HepG2 (cell line): ENCODE measurements around the gene ZRANB2. TPM values are rescaled to one million over a fixed set of nuclear protein-coding genes. Genes with fewer than 3 reads are reported as not detected.

Experiments
- ATAC-seq: fragments of 200-7000 bp; cut with Tn5 transposase; 3 replicates; pipeline ENCODE4 v1.9.1; 2020; ENCODE audit warnings: mild to moderate bottlenecking, moderate library complexity
- BruUV-seq: library from RNA; stranded (reverse); fragments of 400-500 nt; replicated peaks from 2 replicates; lab custom pipeline; 2021; lab: Mats Ljungman, UMichigan
- CTCF ChIA-PET: fragments of 300-600 bp; formaldehyde crosslinking; extraction: SDS; loops from one replicate; lab custom pipeline; 2021; ENCODE audit warnings: low total read pairs, inconsistent platforms, low intra/inter-chr PET ratio; lab: Yijun Ruan, JAX
- POLR2A ChIA-PET: fragments of 350-600 bp; sonication (Branson Sonifier 250); formaldehyde crosslinking; loops from one replicate; lab custom pipeline; 2020; ENCODE audit warnings: antibody characterized with exemption, inconsistent platforms; lab: Yijun Ruan, JAX
- DNase-seq: peaks from one replicate; pipeline ENCODE4 v3.0.0-alpha.2; 2015; ENCODE audit warnings: low spot score
- FAIRE-seq: peaks from 3 replicates; lab custom pipeline; 2011; peaks lifted over from hg19 to GRCh38; lab: Jason Lieb, UNC
- H2AFZ ChIP-seq: one replicate; pipeline ENCODE4 v1.6.1; 2011; ENCODE audit warnings: low read length, inconsistent platforms
- H3K27ac ChIP-seq: fragments of 300-600 bp; 3 replicates; pipeline ENCODE4 v1.8.0; 2011; ENCODE audit warnings: mixed run types, mild to moderate bottlenecking, mixed read lengths, low read length, inconsistent platforms; ENCODE audit not compliant: insufficient read depth; ENCODE audit errors: extremely low read length
- H3K27me3 ChIP-seq, 2 experiments: fragments of 200-600 bp in 1 of 2; 2 replicates in 1 of 2; 3 replicates in 1 of 2; pipeline versions ENCODE4 v1.6.0 to v1.8.0; 2011; ENCODE audit warnings: low read length in 2 of 2, mild to moderate bottlenecking in 2 of 2, moderate library complexity in 2 of 2, inconsistent platforms in 1 of 2; ENCODE audit not compliant: insufficient read depth in 2 of 2, control insufficient read depth in 1 of 2
- H3K36me3 ChIP-seq, 2 experiments: fragments of 200-600 bp in 1 of 2; replicated peaks in 1 of 2; 2 replicates in 1 of 2; 3 replicates in 1 of 2; pipeline versions ENCODE4 v1.5.1 to v1.8.0; 2011; ENCODE audit warnings: low read length in 2 of 2, inconsistent platforms in 1 of 2; ENCODE audit not compliant: insufficient read depth in 2 of 2, control insufficient read depth in 1 of 2
- H3K4me1 ChIP-seq: 2 replicates; pipeline ENCODE4 v1.5.1; 2012; ENCODE audit warnings: low read length, inconsistent platforms; ENCODE audit not compliant: insufficient read depth
- H3K4me2 ChIP-seq: 2 replicates; pipeline ENCODE4 v1.6.0; 2011; ENCODE audit warnings: low read depth, low read length, inconsistent platforms
- H3K4me3 ChIP-seq, 3 experiments: fragments of 200-600 bp in 1 of 3; sonication (generic), shearing (Covaris generic) in 1 of 3; replicated peaks in 1 of 3; 2 replicates each; pipeline ENCODE4 v1.5.1; 2011 to 2016; ENCODE audit warnings: low read length in 3 of 3, inconsistent platforms in 2 of 3, low read depth in 2 of 3, mild to moderate bottlenecking in 2 of 3, control low read depth in 1 of 3, mixed read lengths in 1 of 3; ENCODE audit not compliant: insufficient read depth in 1 of 3
- H3K79me2 ChIP-seq: one replicate; pipeline ENCODE4 v1.6.1; 2011; ENCODE audit warnings: low read length, inconsistent platforms; ENCODE audit not compliant: insufficient read depth
- H3K9ac ChIP-seq: 2 replicates; pipeline ENCODE4 v1.6.0; 2011; ENCODE audit warnings: mild to moderate bottlenecking, low read depth, low read length, inconsistent platforms; ENCODE audit not compliant: insufficient read depth
- H3K9me3 ChIP-seq: 2 replicates; pipeline ENCODE4 v1.5.1; 2012; ENCODE audit warnings: mild to moderate bottlenecking, low read length
- H4K20me1 ChIP-seq: 2 replicates; pipeline ENCODE4 v1.6.0; 2011; ENCODE audit warnings: inconsistent platforms, mild to moderate bottlenecking, low read length, moderate library complexity; ENCODE audit not compliant: insufficient read depth
- DMTF1 ChIP-seq: sonication (generic); formaldehyde crosslinking; IDR thresholded peaks from 2 replicates; pipeline ENCODE4 v1.4.0; 2020; ENCODE audit warnings: mild to moderate bottlenecking, missing genetic modification reagents
- HNRNPH1 ChIP-seq: fragments of 200-400 bp; formaldehyde crosslinking; optimal IDR thresholded peaks from 2 replicates; pipeline ENCODE3; 2017; ENCODE audit warnings: mild to moderate bottlenecking, low read depth, low read length
- SP5 ChIP-seq: IDR thresholded peaks from 2 replicates; pipeline ENCODE4 v1.6.1; 2016; ENCODE audit warnings: low read depth, borderline replicate concordance
- ZNF205 ChIP-seq: IDR thresholded peaks from 2 replicates; pipeline ENCODE4 v1.6.1; 2018; ENCODE audit warnings: missing biosample characterization, missing genetic modification reagents
- ZNF296 ChIP-seq: sonication (generic); formaldehyde crosslinking; conservative IDR thresholded peaks from 2 replicates; pipeline ENCODE4 v1.5.0; 2020; ENCODE audit warnings: mild to moderate bottlenecking, missing genetic modification reagents
- ZNF441 ChIP-seq: sonication (generic); formaldehyde crosslinking; IDR thresholded peaks from 2 replicates; pipeline ENCODE4 v1.7.0; 2021; ENCODE audit warnings: missing genetic modification reagents, borderline replicate concordance
- WGBS: methylation state at CpG from one replicate; pipeline ENCODE4 v1.1.6; 2017; ENCODE audit warnings: low lambda C conversion rate; 5-methylcytosine and 5-hydroxymethylcytosine counted together
- in situ Hi-C: cut with HindIII; loops from 2 replicates; pipeline ENCODE4 v1.10.0; 2017; ENCODE audit warnings: low pct_unique_long_range_greater_than_20kb; ENCODE audit not compliant: extremely low pct_ligation_motif_present
- intact Hi-C: fragments of 100-400 bp; cut with micrococcal nuclease; formaldehyde crosslinking; loops from one replicate; pipeline ENCODE4 v1.10.0; 2022; ENCODE audit not compliant: unreplicated experiment
- polyA plus RNA-seq, 8 experiments: library from polyadenylated mRNA; depleted of rRNA in 3 of 8; stranded (reverse) in 7 of 8; unstranded in 1 of 8; fragments of >200 nt; fragmentation: Illumina TruSeq in 4 of 8; extraction: Trizol in 4 of 8; gene quantifications; 2 replicates each; pipeline versions ENCODE4 v1.2.1 to v1.2.3, GENCODE V29; 2011 to 2016; ENCODE audit warnings: low read depth in 4 of 8, missing spikeins in 1 of 8, mixed read lengths in 1 of 8; ENCODE audit not compliant: insufficient read depth in 1 of 8
- total RNA-seq, 5 experiments: library from RNA; depleted of rRNA; stranded (reverse); fragments of >200 nt; fragmentation: Illumina TruSeq; extraction: Trizol; gene quantifications; 2 replicates each; pipeline ENCODE4 v1.2.3, GENCODE V29; 2016; ENCODE audit warnings: low read depth in 1 of 5

The ZRANB2 gene
- total and polyA plus RNA-seq, 2 of the 13 experiments (the other 11 are each of a cell fraction or from before 2014, with no cell fraction given), result 43.0 to 45.4 TPM

- ATAC-seq (no peak), FAIRE-seq (no peak), DNase-seq (no peak)
- no peak overlapping the region for H3K4me3 ChIP-seq
- no peaks in the 10 kb centered on the region for H3K79me2 ChIP-seq
- no peak overlapping the region for H3K4me2 ChIP-seq
- H4K20me1 ChIP-seq, result no peaks in the 10 kb centered on the region
- intact Hi-C loops (no loop called here), in situ Hi-C loops (no loop called here)
- H2AFZ ChIP-seq, result no peak overlapping the region
- H3K36me3 ChIP-seq, result no peaks in the 10 kb centered on the region
- H3K27ac ChIP-seq, result no peak overlapping the region
- WGBS, result 2% methylated on average over 1 of the region's 1 CpG
- TF ChIP-seq ZNF441 (no peak), ZNF205 (CRISPR knock-in tag) (no peak), SP5 (CRISPR knock-in tag) (no peak)
- no peak overlapping the region for H3K9ac ChIP-seq
- H3K4me1 ChIP-seq, result no peaks in the 10 kb centered on the region
- H3K9me3 ChIP-seq, result no peaks in the 10 kb centered on the region
- no TSS peak for BruUV-seq
- ChIA-PET CTCF (no interaction called here), POLR2A (no interaction called here)
- H3K27me3 ChIP-seq, result no peaks in the 10 kb centered on the region
Observed at GRCh38 chr1:71028981-71029380, 51.9 kb downstream of the ZRANB2 start.

GRCh38 chr1:71027991-71028390 is 52.8 kb downstream of the ZRANB2 start:
- Histone ChIP-seq H4K20me1 (no peaks in the 10 kb centered on the region), H3K79me2 (no peaks in the 10 kb centered on the region), H3K4me2 (no peak overlapping the region), H3K27ac (no peak overlapping the region), H3K36me3 (no peaks in the 10 kb centered on the region), H3K4me3 (no peak overlapping the region)
- intact Hi-C loops, result no loop called here
- no peak for FAIRE-seq
- POLR2A ChIA-PET, result no interaction called here
- TF ChIP-seq ZNF296 (CRISPR knock-in tag) (no peak), DMTF1 (no peak), HNRNPH1 (no peak)
- TF ChIP-seq, all 625 proteins: peak for 0
- no peaks in the 10 kb centered on the region for H3K9me3 ChIP-seq
- H3K27me3 ChIP-seq, result no peaks in the 10 kb centered on the region
- no peaks in the 10 kb centered on the region for H3K4me1 ChIP-seq
- ATAC-seq (no peak), DNase-seq (no peak)
- no peak overlapping the region for H2AFZ ChIP-seq
- in situ Hi-C loops, result no loop called here
- H3K9ac ChIP-seq, result no peak overlapping the region
- WGBS, result 48% methylated on average over 7 of the region's 7 CpGs
- CTCF ChIA-PET, result no interaction called here
- BruUV-seq, result no TSS peak
